Vagina (tissue), 2 donors: ENCODE data around the gene LAG3.

Experiments used
- CTCF ChIP-seq, 3 experiments: fragments of 450-650 bp in 2 of 3; fragments of 200-600 bp in 1 of 3; sonication (generic) in 1 of 3; IDR thresholded peaks; one replicate each; pipeline ENCODE4 v1.5.1; 2017 to 2019; ENCODE audit warnings: antibody characterized with exemption in 3 of 3, mild to moderate bottlenecking in 2 of 3, moderate library complexity in 2 of 3
- POLR2A ChIP-seq, 2 donors: fragments of 450-650 bp; IDR thresholded peaks; one replicate each; pipeline ENCODE4 v1.6.1; 2017; ENCODE audit warnings: antibody characterized with exemption in 2 of 2, mild to moderate bottlenecking in 2 of 2, moderate library complexity in 2 of 2
- POLR2AphosphoS5 ChIP-seq, 2 donors: sonication (generic); formaldehyde crosslinking; IDR thresholded peaks; one replicate each; pipeline ENCODE4 v1.9.0; 2017; ENCODE audit warnings: antibody characterized with exemption in 2 of 2, mild to moderate bottlenecking in 2 of 2, low read depth in 1 of 2; ENCODE audit not compliant: insufficient read depth in 1 of 2

DNA sequence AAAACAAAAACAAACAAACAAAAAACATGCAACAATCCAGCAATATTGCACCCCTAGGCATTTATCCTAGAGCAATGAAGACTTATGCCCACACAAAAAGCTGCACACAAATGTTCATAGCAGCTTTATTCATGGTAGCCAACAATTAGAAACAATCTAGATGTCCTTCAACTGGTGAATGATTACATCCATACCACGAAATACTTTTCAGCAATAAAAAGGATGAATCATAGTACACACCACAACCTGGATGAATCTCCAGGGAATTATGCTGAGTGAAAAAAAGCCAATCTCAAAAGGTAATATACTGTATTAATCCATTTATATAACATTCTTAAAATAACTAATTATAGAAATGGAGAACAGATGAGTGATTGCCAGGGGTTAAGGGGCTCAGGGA, 34.9 kb downstream of the LAG3 start:
- TF ChIP-seq CTCF (IDR thresholded peaks at IDR 0.05) (no peak), POLR2A (IDR thresholded peaks at IDR 0.05) (no peak), POLR2AphosphoS5 (IDR thresholded peaks at IDR 0.05; ENCODE audit: insufficient read depth in 1 of 2, low read depth in 1 of 2) (no peak)
